Astrocyte (in vitro differentiated cells and primary cell): Measurements from ENCODE around the gene RNASEL. TPM values are rescaled to one million over a fixed set of nuclear protein-coding genes. Genes with fewer than 3 reads are reported as not detected.

ENCODE experiments used
- DNase-seq: peaks from one replicate; pipeline ENCODE4 v3.0.0-alpha.2; 2010; ENCODE audit warnings: low read depth
- FAIRE-seq: peaks from 2 replicates; lab custom pipeline; 2011; peaks lifted over from hg19 to GRCh38; lab: Jason Lieb, UNC
- H2AFZ ChIP-seq: 2 replicates; pipeline ENCODE4 v1.6.0; 2012; ENCODE audit warnings: low read depth, low read length, inconsistent platforms
- H3K27ac ChIP-seq: 2 replicates; pipeline ENCODE4 v1.5.1; 2011; ENCODE audit warnings: low read depth, low read length, inconsistent platforms
- H3K27me3 ChIP-seq: 2 replicates; pipeline ENCODE4 v1.6.0; 2011; ENCODE audit warnings: low read length, inconsistent platforms; ENCODE audit not compliant: insufficient read depth
- H3K36me3 ChIP-seq: 2 replicates; pipeline ENCODE4 v1.5.1; 2011; ENCODE audit warnings: low read length, inconsistent platforms; ENCODE audit not compliant: insufficient read depth
- H3K4me1 ChIP-seq: 2 replicates; pipeline ENCODE4 v1.5.1; 2011; ENCODE audit warnings: low read length, inconsistent platforms; ENCODE audit not compliant: insufficient read depth
- H3K4me2 ChIP-seq: 2 replicates; pipeline ENCODE4 v1.6.0; 2012; ENCODE audit warnings: low read length, inconsistent platforms
- H3K4me3 ChIP-seq: 2 replicates; pipeline ENCODE4 v1.5.1; 2011; ENCODE audit warnings: low read depth, mild to moderate bottlenecking, low read length, inconsistent platforms; ENCODE audit not compliant: insufficient read depth
- H3K79me2 ChIP-seq: 2 replicates; pipeline ENCODE4 v1.6.0; 2012; ENCODE audit warnings: mild to moderate bottlenecking, low read length, inconsistent platforms; ENCODE audit not compliant: insufficient read depth
- H3K9ac ChIP-seq: 2 replicates; pipeline ENCODE4 v1.6.0; 2012; ENCODE audit warnings: mild to moderate bottlenecking, low read length, inconsistent platforms
- H3K9me3 ChIP-seq: 2 replicates; pipeline ENCODE4 v1.5.1; 2012; ENCODE audit warnings: low read depth, mild to moderate bottlenecking, low read length, inconsistent platforms; ENCODE audit not compliant: insufficient read depth
- H4K20me1 ChIP-seq: 2 replicates; pipeline ENCODE4 v1.6.0; 2012; ENCODE audit warnings: low read length, inconsistent platforms; ENCODE audit not compliant: insufficient read depth
- H3K27ac Mint-ChIP-seq: one replicate; pipeline ENCODE4 v1.8.0; 2021; ENCODE audit warnings: mild to moderate bottlenecking, mixed read lengths; ENCODE audit not compliant: unreplicated experiment
- H3K27me3 Mint-ChIP-seq: one replicate; pipeline ENCODE4 v1.8.0; 2021; ENCODE audit warnings: low read depth, mixed read lengths; ENCODE audit not compliant: unreplicated experiment
- H3K36me3 Mint-ChIP-seq: one replicate; pipeline ENCODE4 v1.8.0; 2021; ENCODE audit warnings: low read depth, mixed read lengths; ENCODE audit not compliant: unreplicated experiment
- H3K4me1 Mint-ChIP-seq: one replicate; pipeline ENCODE4 v1.8.0; 2021; ENCODE audit warnings: low read depth, mixed read lengths; ENCODE audit not compliant: unreplicated experiment
- H3K4me3 Mint-ChIP-seq: one replicate; pipeline ENCODE4 v1.8.0; 2021; ENCODE audit warnings: mild to moderate bottlenecking, moderate library complexity, mixed read lengths; ENCODE audit not compliant: unreplicated experiment
- H3K9me3 Mint-ChIP-seq: one replicate; pipeline ENCODE4 v1.8.0; 2021; ENCODE audit warnings: mild to moderate bottlenecking, mixed read lengths; ENCODE audit not compliant: unreplicated experiment
- CTCF ChIP-seq: IDR thresholded peaks from 2 replicates; pipeline ENCODE4 v1.5.1; 2011; ENCODE audit warnings: low read depth, mild to moderate bottlenecking, inconsistent platforms, low read length, moderate library complexity; ENCODE audit not compliant: insufficient read depth
- EZH2 ChIP-seq: IDR thresholded peaks from 2 replicates; pipeline ENCODE4 v1.6.1; 2012; ENCODE audit warnings: mild to moderate bottlenecking, low read length, inconsistent platforms; ENCODE audit not compliant: insufficient read depth
- total RNA-seq: library from RNA; stranded (reverse); gene quantifications from 2 replicates; pipeline ENCODE4 v1.2.1, GENCODE V29; 2021

The RNASEL gene
- total RNA-seq, 1 donor from 2014 or later: 1.8 TPM

GRCh38 chr1:182603646-182604174 is 14.7 kb upstream of the RNASEL start:
- Histone ChIP-seq H3K27me3 (peaks cover 8% of the 10 kb centered on the region), H3K4me2 (peak overlapping the region; percentile 86), H3K9me3 (no peaks in the 10 kb centered on the region), H2AFZ (peak overlapping the region; percentile 67), H3K9ac (peak overlapping the region; percentile 33), H3K27ac (no peak overlapping the region), H4K20me1 (peaks cover 4% of the 10 kb centered on the region), H3K4me3 (peak overlapping the region; percentile 20), H3K36me3 (no peaks in the 10 kb centered on the region), H3K79me2 (no peaks in the 10 kb centered on the region), H3K4me1 (peaks cover 10% of the 10 kb centered on the region)
- Mint-ChIP-seq H3K27me3 (peaks cover 12% of the 10 kb centered on the region), H3K27ac (no peak overlapping the region), H3K36me3 (peaks cover 5% of the 10 kb centered on the region), H3K4me3 (peak overlapping the region; percentile 82), H3K4me1 (peaks cover 6% of the 10 kb centered on the region), H3K9me3 (no peaks in the 10 kb centered on the region)
- FAIRE-seq: no peak
- TF ChIP-seq EZH2: no peak
- TF ChIP-seq CTCF: no peak
- no peak for DNase-seq

- H3K27me3 Mint-ChIP-seq: peaks cover 12% of the 10 kb centered on the region
- Histone ChIP-seq H3K27me3 (peaks cover 8% of the 10 kb centered on the region), H3K4me2 (peak overlapping the region; percentile 86), H3K4me1 (peaks cover 10% of the 10 kb centered on the region), H3K79me2 (no peaks in the 10 kb centered on the region), H3K9ac (no peak overlapping the region), H3K9me3 (no peaks in the 10 kb centered on the region), H3K4me3 (no peak overlapping the region), H4K20me1 (peaks cover 4% of the 10 kb centered on the region), H3K27ac (no peak overlapping the region), H2AFZ (no peak overlapping the region), H3K36me3 (no peaks in the 10 kb centered on the region)
- DNase-seq (no peak), FAIRE-seq (no peak)
- TF ChIP-seq CTCF (no peak), EZH2 (no peak)
- H3K4me1 Mint-ChIP-seq: peaks cover 5% of the 10 kb centered on the region
- H3K36me3 Mint-ChIP-seq: peaks cover 5% of the 10 kb centered on the region
- H3K4me3 Mint-ChIP-seq: peak overlapping the region; percentile 82
- H3K27ac Mint-ChIP-seq: no peak overlapping the region
- H3K9me3 Mint-ChIP-seq: no peaks in the 10 kb centered on the region
Observed at GRCh38 chr1:182602935-182603645, 14.0 kb upstream of the RNASEL start.

- peaks cover 10% of the 10 kb centered on the region for H3K4me1 ChIP-seq
- no peak overlapping the region for H3K27ac ChIP-seq
- no peak overlapping the region for H3K4me3 ChIP-seq
- H3K4me2 ChIP-seq: no peak overlapping the region
- DNase-seq (no peak), FAIRE-seq (no peak)
- peaks cover 5% of the 10 kb centered on the region for H3K4me1 Mint-ChIP-seq
- H3K9me3 ChIP-seq: no peaks in the 10 kb centered on the region
- H4K20me1 ChIP-seq: peaks cover 4% of the 10 kb centered on the region
- H3K9ac ChIP-seq: no peak overlapping the region
- H3K4me3 Mint-ChIP-seq: no peak overlapping the region
- peaks cover 8% of the 10 kb centered on the region for H3K27me3 ChIP-seq
- H3K79me2 ChIP-seq: no peaks in the 10 kb centered on the region
- no peak overlapping the region for H2AFZ ChIP-seq
- no peaks in the 10 kb centered on the region for H3K36me3 ChIP-seq
- H3K27ac Mint-ChIP-seq: no peak overlapping the region
- peaks cover 5% of the 10 kb centered on the region for H3K36me3 Mint-ChIP-seq
- no peak for TF ChIP-seq CTCF
- no peak for TF ChIP-seq EZH2
- peaks cover 17% of the 10 kb centered on the region for H3K27me3 Mint-ChIP-seq
- no peaks in the 10 kb centered on the region for H3K9me3 Mint-ChIP-seq
Observed at GRCh38 chr1:182601913-182602312, 12.9 kb upstream of the RNASEL start.
